Hepatocyte (in vitro differentiated cells): ENCODE results near the gene MICAL3. TPM values are rescaled to one million over a fixed set of nuclear protein-coding genes. Genes with fewer than 3 reads are reported as not detected.

Source experiments
- DNase-seq: peaks from one replicate; pipeline ENCODE4 v3.0.0-alpha.2; 2016; ENCODE audit warnings: low spot score
- H2AFZ ChIP-seq: fragments of 200-600 bp; sonication (generic); 2 replicates; pipeline ENCODE4 v1.6.0; 2016; ENCODE audit warnings: antibody characterized with exemption, mild to moderate bottlenecking
- H3K27ac ChIP-seq: fragments of 200-600 bp; sonication (generic); 2 replicates; pipeline ENCODE4 v1.5.1; 2016; ENCODE audit warnings: mild to moderate bottlenecking
- H3K27me3 ChIP-seq: fragments of 200-600 bp; sonication (generic); 2 replicates; pipeline ENCODE4 v1.6.1; 2016
- H3K36me3 ChIP-seq: fragments of 200-600 bp; sonication (generic); replicated peaks from 2 replicates; pipeline ENCODE4 v1.5.1; 2016; ENCODE audit warnings: low read depth; ENCODE audit not compliant: insufficient read depth
- H3K4me1 ChIP-seq: fragments of 200-600 bp; sonication (generic); 2 replicates; pipeline ENCODE4 v1.5.1; 2016; ENCODE audit warnings: mild to moderate bottlenecking, moderate library complexity; ENCODE audit not compliant: insufficient read depth
- H3K4me2 ChIP-seq: fragments of 200-600 bp; sonication (generic); 2 replicates; pipeline ENCODE4 v1.6.0; 2016
- H3K4me3 ChIP-seq: fragments of 200-600 bp; sonication (generic); 2 replicates; pipeline ENCODE4 v1.5.1; 2016; ENCODE audit warnings: mild to moderate bottlenecking
- H3K79me2 ChIP-seq: fragments of 200-600 bp; sonication (generic); 2 replicates; pipeline ENCODE4 v1.6.0; 2017; ENCODE audit warnings: mild to moderate bottlenecking
- H3K9me2 ChIP-seq: fragments of 200-600 bp; sonication (generic); replicated peaks from 2 replicates; pipeline ENCODE4 v1.6.0; 2017; ENCODE audit warnings: mild to moderate bottlenecking; ENCODE audit not compliant: insufficient read depth
- H3K9me3 ChIP-seq: fragments of 200-600 bp; sonication (generic); 2 replicates; pipeline ENCODE4 v1.5.1; 2016; ENCODE audit warnings: low read depth, mild to moderate bottlenecking
- H4K20me1 ChIP-seq: fragments of 200-600 bp; sonication (generic); 2 replicates; pipeline ENCODE4 v1.6.0; 2016; ENCODE audit warnings: mild to moderate bottlenecking; ENCODE audit not compliant: insufficient read depth, poor library complexity, severe bottlenecking
- EZH2 ChIP-seq: fragments of 200-600 bp; sonication (generic); IDR thresholded peaks from 2 replicates; pipeline ENCODE4 v1.6.1; 2016; ENCODE audit warnings: antibody characterized with exemption, mild to moderate bottlenecking, borderline replicate concordance
- EZH2phosphoT487 ChIP-seq: fragments of 200-600 bp; sonication (generic); IDR thresholded peaks from one replicate; pipeline ENCODE4 v1.6.1; 2018; ENCODE audit warnings: antibody characterized with exemption, mild to moderate bottlenecking, low read depth, moderate library complexity; ENCODE audit not compliant: unreplicated experiment, severe bottlenecking
- WGBS: methylation state at CpG from one replicate; pipeline ENCODE4 v1.1.6; 2016; ENCODE audit warnings: low lambda C conversion rate; ENCODE audit errors: missing lambda C conversion rate; 5-methylcytosine and 5-hydroxymethylcytosine counted together
- polyA plus RNA-seq: library from polyadenylated mRNA; unstranded; fragments of >200 nt; fragmentation: Nextera tagmentation; extraction: Ambion mirVana; gene quantifications from 2 replicates; pipeline ENCODE4 v1.2.1, GENCODE V29; 2016
- total RNA-seq: library from RNA; depleted of rRNA; stranded (reverse); fragments of >200 nt; gene quantifications from 2 replicates; pipeline ENCODE4 v1.2.3, GENCODE V29; 2014
- TF ChIP-seq, protein P1 (sequence below): fragments of 200-600 bp; sonication (generic); IDR thresholded peaks from 2 replicates; pipeline ENCODE4 v1.5.1; 2016; ENCODE audit warnings: antibody characterized with exemption, mild to moderate bottlenecking; ENCODE audit not compliant: poor library complexity

The MICAL3 gene
- total and polyA plus RNA-seq, 2 experiments from 2014 or later = 4.6 to 22.7 TPM

DNA sequence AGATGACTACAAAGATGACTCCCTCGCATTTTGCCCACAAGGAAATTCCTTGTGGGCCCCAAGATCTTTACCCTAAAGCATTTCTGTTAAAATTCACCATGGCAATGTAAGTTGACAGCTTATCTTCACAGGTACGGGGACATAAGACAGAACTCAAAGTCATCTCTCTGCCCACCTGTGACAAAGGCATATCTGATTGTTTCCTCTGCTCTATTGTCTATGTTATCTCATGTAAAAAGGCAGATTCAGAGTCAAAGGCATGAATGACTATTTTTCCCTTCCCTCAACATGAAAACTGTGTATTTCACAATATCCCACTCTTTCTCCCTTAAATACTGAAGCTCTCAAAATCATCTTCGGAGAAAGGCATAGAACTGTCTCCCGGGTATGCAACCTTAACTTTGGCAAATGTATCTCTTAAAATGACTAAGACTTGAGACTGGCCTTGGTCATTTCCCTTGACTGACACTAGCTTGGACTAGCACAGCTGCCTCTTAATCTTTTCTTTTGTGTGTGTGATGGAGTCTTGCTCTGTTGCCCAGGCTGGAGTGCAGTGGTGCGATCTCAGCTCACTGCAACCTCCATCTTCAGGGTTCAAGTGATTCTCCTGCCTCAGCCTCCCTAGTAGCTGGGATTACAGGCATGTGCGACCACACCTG lies 103.2 kb downstream of the MICAL3 start:
- no peaks in the 10 kb centered on the region for H3K36me3 ChIP-seq
- peaks cover 48% of the 10 kb centered on the region for H3K4me1 ChIP-seq
- TF ChIP-seq EZH2 (no peak), EZH2phosphoT487 (no peak)
- H4K20me1 ChIP-seq = no peaks in the 10 kb centered on the region
- H3K27me3 ChIP-seq = no peaks in the 10 kb centered on the region
- H3K4me2 ChIP-seq = peak overlapping the region; percentile 64
- H3K4me3 ChIP-seq = no peak overlapping the region
- H2AFZ ChIP-seq = no peak overlapping the region
- no peaks in the 10 kb centered on the region for H3K9me2 ChIP-seq
- WGBS = 91% methylated on average over 6 of the region's 6 CpGs
- peak overlapping the region; percentile 86 for H3K27ac ChIP-seq
- peaks cover 73% of the 10 kb centered on the region for H3K79me2 ChIP-seq
- H3K9me3 ChIP-seq = no peaks in the 10 kb centered on the region
- no peak for DNase-seq

DNA sequence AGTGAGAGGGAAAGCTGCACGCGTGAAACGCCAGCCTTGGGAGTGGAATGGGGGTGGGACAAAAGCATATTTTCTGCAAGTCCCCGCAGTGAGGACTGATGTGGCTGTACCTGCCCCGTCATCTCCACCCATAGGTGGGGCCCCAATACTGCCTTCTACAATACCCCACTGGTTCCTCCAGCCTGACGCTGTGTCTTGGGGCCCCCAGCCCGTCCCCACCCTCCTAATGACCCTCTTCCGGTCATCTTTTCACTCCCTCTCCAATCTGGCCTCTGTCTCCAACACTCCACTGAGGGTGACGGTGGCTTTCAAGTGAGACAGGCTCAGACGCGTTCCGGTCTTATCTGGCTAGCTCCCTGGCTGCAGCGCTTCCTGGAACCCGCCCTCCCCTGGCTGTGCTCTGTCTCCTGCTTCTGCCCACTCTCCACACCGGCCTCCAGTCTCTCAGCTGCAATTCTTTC lies 104.2 kb downstream of the MICAL3 start:
- H3K4me3 ChIP-seq = no peak overlapping the region
- no peak overlapping the region for H2AFZ ChIP-seq
- peaks cover 48% of the 10 kb centered on the region for H3K4me1 ChIP-seq
- peaks cover 72% of the 10 kb centered on the region for H3K79me2 ChIP-seq
- 16% methylated on average over 13 of the region's 15 CpGs for WGBS
- H3K36me3 ChIP-seq = no peaks in the 10 kb centered on the region
- H3K9me3 ChIP-seq = no peaks in the 10 kb centered on the region
- peak overlapping the region; percentile 86 for H3K27ac ChIP-seq
- TF ChIP-seq, protein P1, sequence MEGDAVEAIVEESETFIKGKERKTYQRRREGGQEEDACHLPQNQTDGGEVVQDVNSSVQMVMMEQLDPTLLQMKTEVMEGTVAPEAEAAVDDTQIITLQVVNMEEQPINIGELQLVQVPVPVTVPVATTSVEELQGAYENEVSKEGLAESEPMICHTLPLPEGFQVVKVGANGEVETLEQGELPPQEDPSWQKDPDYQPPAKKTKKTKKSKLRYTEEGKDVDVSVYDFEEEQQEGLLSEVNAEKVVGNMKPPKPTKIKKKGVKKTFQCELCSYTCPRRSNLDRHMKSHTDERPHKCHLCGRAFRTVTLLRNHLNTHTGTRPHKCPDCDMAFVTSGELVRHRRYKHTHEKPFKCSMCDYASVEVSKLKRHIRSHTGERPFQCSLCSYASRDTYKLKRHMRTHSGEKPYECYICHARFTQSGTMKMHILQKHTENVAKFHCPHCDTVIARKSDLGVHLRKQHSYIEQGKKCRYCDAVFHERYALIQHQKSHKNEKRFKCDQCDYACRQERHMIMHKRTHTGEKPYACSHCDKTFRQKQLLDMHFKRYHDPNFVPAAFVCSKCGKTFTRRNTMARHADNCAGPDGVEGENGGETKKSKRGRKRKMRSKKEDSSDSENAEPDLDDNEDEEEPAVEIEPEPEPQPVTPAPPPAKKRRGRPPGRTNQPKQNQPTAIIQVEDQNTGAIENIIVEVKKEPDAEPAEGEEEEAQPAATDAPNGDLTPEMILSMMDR = peak; percentile 21
- TF ChIP-seq EZH2 = no peak
- peak overlapping the region; percentile 64 for H3K4me2 ChIP-seq
- H4K20me1 ChIP-seq = no peaks in the 10 kb centered on the region
- peak; percentile 88 for DNase-seq
- H3K9me2 ChIP-seq = no peaks in the 10 kb centered on the region
- H3K27me3 ChIP-seq = no peaks in the 10 kb centered on the region

DNA sequence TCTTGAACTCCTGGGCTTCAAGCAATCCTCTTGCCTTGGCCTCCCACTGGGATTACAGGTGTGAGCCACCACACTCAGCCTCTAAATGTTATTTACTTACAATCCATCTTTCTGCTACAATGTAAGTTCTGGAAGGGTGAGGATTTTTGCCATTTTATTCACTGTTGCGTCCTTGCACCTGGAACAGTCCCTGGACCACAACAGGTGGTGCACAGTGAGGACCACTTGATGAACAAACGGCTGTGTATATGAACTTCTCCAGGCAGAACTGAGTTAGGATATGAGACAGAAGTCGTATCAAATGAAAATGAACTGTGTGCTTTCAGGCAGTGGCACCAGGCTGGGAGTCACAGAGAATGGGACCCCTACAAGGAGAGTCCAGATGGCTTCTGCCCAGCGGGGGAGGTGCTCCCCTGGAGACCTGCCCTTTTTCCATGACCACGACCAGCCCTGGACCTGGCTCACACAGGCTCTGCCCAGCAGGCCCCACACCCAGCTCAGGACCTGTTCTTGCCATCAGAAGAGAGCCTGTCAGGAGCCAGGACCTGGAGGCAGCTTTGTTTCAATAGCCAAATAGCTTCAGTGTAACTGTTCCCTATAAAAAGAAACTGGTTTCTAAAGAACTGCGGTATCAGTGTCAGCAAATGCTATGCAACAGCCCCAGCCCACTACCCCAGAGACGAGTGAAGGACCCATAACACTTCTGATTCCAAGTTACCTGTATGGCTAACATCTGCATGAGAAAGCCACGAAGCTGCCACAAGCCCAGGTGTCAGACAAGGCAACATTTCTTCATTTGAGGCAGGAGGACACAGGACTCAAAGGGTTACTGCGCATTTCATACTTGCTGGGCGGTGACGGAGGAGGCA lies 104.9 kb downstream of the MICAL3 start:
- 62% methylated on average over 11 of the region's 11 CpGs for WGBS
- Histone ChIP-seq H3K4me1 (peaks cover 48% of the 10 kb centered on the region), H3K36me3 (no peaks in the 10 kb centered on the region), H3K79me2 (peaks cover 72% of the 10 kb centered on the region), H3K27me3 (no peaks in the 10 kb centered on the region), H3K4me3 (no peak overlapping the region), H2AFZ (no peak overlapping the region), H3K27ac (peak overlapping the region; percentile 86), H3K4me2 (peak overlapping the region; percentile 64), H3K9me2 (no peaks in the 10 kb centered on the region), H3K9me3 (no peaks in the 10 kb centered on the region), H4K20me1 (no peaks in the 10 kb centered on the region)
- DNase-seq = no peak
- TF ChIP-seq EZH2phosphoT487 (no peak), EZH2 (no peak)
- TF ChIP-seq, protein P1 = no peak

DNA sequence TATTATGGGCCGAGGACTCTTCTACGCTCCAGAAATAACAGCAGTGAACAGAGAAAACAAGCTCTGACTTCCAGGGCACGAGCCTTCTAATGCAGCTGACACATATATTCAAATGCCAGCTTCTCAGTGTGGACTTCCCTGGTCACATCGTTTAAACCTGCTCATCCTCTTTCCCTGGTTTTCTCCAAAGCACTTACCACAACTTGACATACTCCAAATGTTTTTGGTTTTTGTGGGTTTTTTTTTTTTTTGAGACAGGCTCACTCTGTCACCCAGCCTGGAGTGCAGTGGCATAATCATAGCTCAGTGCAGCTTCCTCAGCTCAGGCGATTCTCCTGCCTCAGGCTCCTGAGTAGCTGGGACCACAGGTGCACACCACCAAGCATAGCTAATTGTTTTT lies 105.5 kb downstream of the MICAL3 start:
- Histone ChIP-seq H3K36me3 (no peaks in the 10 kb centered on the region), H3K4me3 (no peak overlapping the region), H3K9me2 (no peaks in the 10 kb centered on the region), H3K27ac (peak overlapping the region; percentile 86), H3K79me2 (peaks cover 72% of the 10 kb centered on the region), H2AFZ (no peak overlapping the region), H4K20me1 (no peaks in the 10 kb centered on the region), H3K9me3 (no peaks in the 10 kb centered on the region), H3K4me2 (no peak overlapping the region), H3K27me3 (no peaks in the 10 kb centered on the region), H3K4me1 (peaks cover 48% of the 10 kb centered on the region)
- 80% methylated on average over 5 of the region's 5 CpGs for WGBS
- TF ChIP-seq EZH2 (no peak), EZH2phosphoT487 (no peak)
- TF ChIP-seq, protein P1 = no peak
- no peak for DNase-seq
